Gastrocnemius medialis (tissue), 4 donors: ENCODE results near the gene PDK1.

ENCODE experiments used
- POLR2A ChIP-seq, 2 donors: fragments of 450-650 bp; IDR thresholded peaks; one replicate each; pipeline ENCODE4 v1.6.1; 2017; ENCODE audit warnings: antibody characterized with exemption in 2 of 2, mild to moderate bottlenecking in 2 of 2, moderate library complexity in 2 of 2
- TF ChIP-seq, protein P1 (sequence below), 5 experiments: fragments of 450-650 bp in 3 of 5; fragments of 200-600 bp in 2 of 5; sonication (generic) in 2 of 5; IDR thresholded peaks in 4 of 5; conservative IDR thresholded peaks in 1 of 5; 1 replicate in 4 of 5; 2 replicates in 1 of 5; pipeline ENCODE4 v1.5.1; 2016 to 2019; ENCODE audit warnings: antibody characterized with exemption in 5 of 5, mild to moderate bottlenecking in 3 of 5, moderate library complexity in 3 of 5

DNA sequence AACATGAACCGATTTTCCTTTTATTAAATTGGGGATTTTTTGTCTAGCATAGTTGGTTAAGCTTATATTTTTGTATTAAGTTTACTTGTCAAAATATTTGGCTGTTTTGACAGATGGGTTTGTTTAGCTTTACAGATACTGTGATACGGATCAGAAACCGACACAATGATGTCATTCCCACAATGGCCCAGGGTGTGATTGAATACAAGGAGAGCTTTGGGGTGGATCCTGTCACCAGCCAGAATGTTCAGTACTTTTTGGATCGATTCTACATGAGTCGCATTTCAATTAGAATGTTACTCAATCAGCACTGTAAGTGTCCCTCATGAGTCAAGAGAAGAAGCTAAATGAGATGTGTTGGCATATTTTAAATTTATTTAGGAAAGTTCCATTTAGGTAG lies 8.5 kb downstream of the PDK1 start:
- TF ChIP-seq, protein P1, sequence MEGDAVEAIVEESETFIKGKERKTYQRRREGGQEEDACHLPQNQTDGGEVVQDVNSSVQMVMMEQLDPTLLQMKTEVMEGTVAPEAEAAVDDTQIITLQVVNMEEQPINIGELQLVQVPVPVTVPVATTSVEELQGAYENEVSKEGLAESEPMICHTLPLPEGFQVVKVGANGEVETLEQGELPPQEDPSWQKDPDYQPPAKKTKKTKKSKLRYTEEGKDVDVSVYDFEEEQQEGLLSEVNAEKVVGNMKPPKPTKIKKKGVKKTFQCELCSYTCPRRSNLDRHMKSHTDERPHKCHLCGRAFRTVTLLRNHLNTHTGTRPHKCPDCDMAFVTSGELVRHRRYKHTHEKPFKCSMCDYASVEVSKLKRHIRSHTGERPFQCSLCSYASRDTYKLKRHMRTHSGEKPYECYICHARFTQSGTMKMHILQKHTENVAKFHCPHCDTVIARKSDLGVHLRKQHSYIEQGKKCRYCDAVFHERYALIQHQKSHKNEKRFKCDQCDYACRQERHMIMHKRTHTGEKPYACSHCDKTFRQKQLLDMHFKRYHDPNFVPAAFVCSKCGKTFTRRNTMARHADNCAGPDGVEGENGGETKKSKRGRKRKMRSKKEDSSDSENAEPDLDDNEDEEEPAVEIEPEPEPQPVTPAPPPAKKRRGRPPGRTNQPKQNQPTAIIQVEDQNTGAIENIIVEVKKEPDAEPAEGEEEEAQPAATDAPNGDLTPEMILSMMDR (IDR thresholded peaks at IDR 0.05 in 4 of 5, conservative IDR thresholded peaks at IDR 0.05 in 1 of 5) = no peak
- TF ChIP-seq POLR2A (IDR thresholded peaks at IDR 0.05) = no peak
